H1 (cell line): ENCODE results near the gene RSPH6A. TPM values are rescaled to one million over a fixed set of nuclear protein-coding genes. Genes with fewer than 3 reads are reported as not detected.

Experiments used
- BACH1 ChIP-seq: IDR thresholded peaks from 2 replicates; pipeline ENCODE4 v1.6.1; 2012; ENCODE audit warnings: low read length, improper control_type of control experiment
- CHD1 ChIP-seq: IDR thresholded peaks from 2 replicates; pipeline ENCODE4 v1.6.1; 2012; ENCODE audit warnings: low read depth, low read length, improper control_type of control experiment
- CHD7 ChIP-seq: fragments of 300-600 bp; sonication (generic); IDR thresholded peaks from 2 replicates; pipeline ENCODE4 v1.7.1; 2012; ENCODE audit warnings: low read length, moderate library complexity, mild to moderate bottlenecking, inconsistent platforms; ENCODE audit not compliant: insufficient replicate concordance
- CREB1 ChIP-seq: IDR thresholded peaks from 2 replicates; pipeline ENCODE4 v1.6.1; 2012; ENCODE audit warnings: inconsistent platforms
- EP300 ChIP-seq, 2 experiments: IDR thresholded peaks; 1 replicate in 1 of 2; 2 replicates in 1 of 2; pipeline ENCODE4 v1.6.1; 2011 to 2012; ENCODE audit warnings: low read depth in 2 of 2, low read length in 2 of 2, mild to moderate bottlenecking in 2 of 2, borderline replicate concordance in 1 of 2, inconsistent platforms in 1 of 2, moderate library complexity in 1 of 2
- FOSL1 ChIP-seq: IDR thresholded peaks from 2 replicates; pipeline ENCODE4 v1.6.1; 2011; ENCODE audit warnings: mild to moderate bottlenecking, low read depth, low read length, moderate library complexity; ENCODE audit not compliant: insufficient read depth
- GTF2F1 ChIP-seq: IDR thresholded peaks from 2 replicates; pipeline ENCODE4 v1.6.1; 2012; ENCODE audit warnings: low read depth, low read length, improper control_type of control experiment, borderline replicate concordance
- JUN ChIP-seq: IDR thresholded peaks from 2 replicates; pipeline ENCODE4 v1.6.1; 2011; ENCODE audit warnings: low read depth, mild to moderate bottlenecking, improper control_type of control experiment, low read length
- JUND ChIP-seq: IDR thresholded peaks from 2 replicates; pipeline ENCODE4 v1.6.1; 2011; ENCODE audit warnings: mild to moderate bottlenecking, improper control_type of control experiment, low read length
- KDM4A ChIP-seq: IDR thresholded peaks from one replicate; pipeline ENCODE4 v1.7.1; 2012; ENCODE audit warnings: low read depth, mild to moderate bottlenecking, moderate library complexity, low read length, inconsistent platforms; ENCODE audit not compliant: severe bottlenecking
- RAD21 ChIP-seq, 2 experiments: IDR thresholded peaks in 1 of 2; conservative IDR thresholded peaks in 1 of 2; 2 replicates each; pipeline ENCODE4 v1.6.1; 2011; ENCODE audit warnings: low read depth in 2 of 2, low read length in 2 of 2, improper control_type of control experiment in 1 of 2, inconsistent platforms in 1 of 2, mild to moderate bottlenecking in 1 of 2, moderate library complexity in 1 of 2
- TAF7 ChIP-seq: optimal IDR thresholded peaks from 2 replicates; pipeline ENCODE3; 2011; ENCODE audit warnings: low read depth, mild to moderate bottlenecking, inconsistent platforms, low read length, moderate library complexity, borderline replicate concordance
- polyA plus RNA-seq, 7 experiments: library from polyadenylated mRNA; depleted of rRNA in 3 of 7; stranded (reverse) in 5 of 7; unstranded in 2 of 7; fragments of >200 nt in 5 of 7; fragments of 200-250 nt in 2 of 7; gene quantifications; 1 replicate in 5 of 7; 2 replicates in 1 of 7; 4 replicates in 1 of 7; pipeline versions ENCODE4 v1.2.1 to v1.2.3, GENCODE V29; 2011 to 2013; ENCODE audit warnings: missing spikeins in 2 of 7, mixed read lengths in 2 of 7
- total RNA-seq: library from RNA; stranded (reverse); fragmentation: NEBNext Ultra II Directional; extraction: Animal tissue kit (Norgen Biotek cat#: 25700); gene quantifications from 2 replicates; pipeline ENCODE4 v1.2.1, GENCODE V29; 2021

RSPH6A gene
- total and polyA plus RNA-seq, 2 of the 8 experiments (the other 6 are each of a cell fraction or from before 2014, with no cell fraction given): 0.05 to 0.19 TPM

GRCh38 chr19:45784096-45784495, 31.0 kb downstream of the RSPH6A start (continued):
- TF ChIP-seq CHD7 (no peak), TAF7 (no peak), KDM4A (no peak), JUN (no peak), EP300 (IDR thresholded peaks at IDR 0.05; ENCODE audit: borderline replicate concordance in 1 of 2, low read depth in 2 of 2, low read length in 2 of 2) (no peak), FOSL1 (no peak), BACH1 (no peak), JUND (no peak), GTF2F1 (no peak), CHD1 (no peak), CREB1 (no peak), RAD21 (IDR thresholded peaks at IDR 0.05 in 1 of 2, conservative IDR thresholded peaks at IDR 0.05 in 1 of 2; ENCODE audit: low read depth in 2 of 2, low read length in 2 of 2) (no peak)
